Measurements from ENCODE around the gene OR2J3.
"Not testable (repeated sequence)": the region's sequence is repeated elsewhere in the genome, so short reads cannot be mapped to it uniquely, and the experiment has no call there.

Gene OR2J3

GRCh38 chr6:29142309-29142708, 34.5 kb downstream of the OR2J3 start:
- H3K4me1 ChIP-seq (ENCODE audit: control insufficient read depth, low read length): no peaks in the 10 kb centered on the region
- TF ChIP-seq CTCF (IDR thresholded peaks at IDR 0.05; ENCODE audit: low read depth, low read length, poor library complexity, severe bottlenecking) (no peak), EZH2phosphoT487 (IDR thresholded peaks at IDR 0.05; ENCODE audit: borderline replicate concordance, low read length) (no peak)
- no peaks in the 10 kb centered on the region for H3K79me2 ChIP-seq (ENCODE audit: control insufficient read depth, low read length)
- H3F3A ChIP-seq (ENCODE audit: control insufficient read depth, insufficient read depth): no peaks in the 10 kb centered on the region
- no peaks in the 10 kb centered on the region for H3K9me2 ChIP-seq (replicated peaks; ENCODE audit: control insufficient read depth, low read length)
- H4K20me1 ChIP-seq (ENCODE audit: control insufficient read depth, insufficient read depth, low read depth, low read length): no peaks in the 10 kb centered on the region
- H3K27ac ChIP-seq (ENCODE audit: low read depth, low read length): no peak overlapping the region
- H3K36me3 ChIP-seq (ENCODE audit: control insufficient read depth, low read length): no peaks in the 10 kb centered on the region
- H3K9me3 ChIP-seq (ENCODE audit: control insufficient read depth, insufficient read depth, low read length): 0 out of 2 replicates have a peak, but pooled peaks cover 3% of the 10 kb centered on the region
- no peaks in the 10 kb centered on the region for H3K27me3 ChIP-seq (ENCODE audit: control insufficient read depth, low read length)
- no peak overlapping the region for H3K4me3 ChIP-seq (ENCODE audit: low read length)
- no peak overlapping the region for H3K4me2 ChIP-seq (ENCODE audit: low read length)

GRCh38 chr6:29146179-29146578, 38.3 kb downstream of the OR2J3 start:
- Histone ChIP-seq H3K36me3 (ENCODE audit: control insufficient read depth, low read length) (no peaks in the 10 kb centered on the region), H3K27ac (ENCODE audit: low read depth, low read length) (no peak overlapping the region), H4K20me1 (ENCODE audit: control insufficient read depth, insufficient read depth, low read depth, low read length) (no peaks in the 10 kb centered on the region), H3K9me2 (replicated peaks; ENCODE audit: control insufficient read depth, low read length) (no peaks in the 10 kb centered on the region), H3K27me3 (ENCODE audit: control insufficient read depth, low read length) (no peaks in the 10 kb centered on the region), H3K4me2 (ENCODE audit: low read length) (no peak overlapping the region), H3K4me1 (ENCODE audit: control insufficient read depth, low read length) (no peaks in the 10 kb centered on the region), H3K79me2 (ENCODE audit: control insufficient read depth, low read length) (no peaks in the 10 kb centered on the region), H3F3A (ENCODE audit: control insufficient read depth, insufficient read depth) (no peaks in the 10 kb centered on the region), H3K4me3 (ENCODE audit: low read length) (no peak overlapping the region), H3K9me3 (ENCODE audit: control insufficient read depth, insufficient read depth, low read length) (0 out of 2 replicates have a peak, but pooled peaks cover 3% of the 10 kb centered on the region)
- TF ChIP-seq EZH2phosphoT487 (IDR thresholded peaks at IDR 0.05; ENCODE audit: borderline replicate concordance, low read length) (no peak), CTCF (IDR thresholded peaks at IDR 0.05; ENCODE audit: low read depth, low read length, poor library complexity, severe bottlenecking) (no peak)

- H3K9me2 ChIP-seq (replicated peaks; ENCODE audit: control insufficient read depth, low read length): no peaks in the 10 kb centered on the region
- H3K4me3 ChIP-seq (ENCODE audit: low read length): no peak overlapping the region
- H3K27ac ChIP-seq (ENCODE audit: low read depth, low read length): no peak overlapping the region
- H3K79me2 ChIP-seq (ENCODE audit: control insufficient read depth, low read length): no peaks in the 10 kb centered on the region
- no peak overlapping the region for H3K4me2 ChIP-seq (ENCODE audit: low read length)
- 0 out of 2 replicates have a peak, but pooled peaks cover 3% of the 10 kb centered on the region for H3K9me3 ChIP-seq (ENCODE audit: control insufficient read depth, insufficient read depth, low read length)
- no peaks in the 10 kb centered on the region for H3K4me1 ChIP-seq (ENCODE audit: control insufficient read depth, low read length)
- no peaks in the 10 kb centered on the region for H3K36me3 ChIP-seq (ENCODE audit: control insufficient read depth, low read length)
- H4K20me1 ChIP-seq (ENCODE audit: control insufficient read depth, insufficient read depth, low read depth, low read length): no peaks in the 10 kb centered on the region
- H3F3A ChIP-seq (ENCODE audit: control insufficient read depth, insufficient read depth): no peaks in the 10 kb centered on the region
- H3K27me3 ChIP-seq (ENCODE audit: control insufficient read depth, low read length): no peaks in the 10 kb centered on the region
- TF ChIP-seq EZH2phosphoT487 (IDR thresholded peaks at IDR 0.05; ENCODE audit: borderline replicate concordance, low read length) (no peak), CTCF (IDR thresholded peaks at IDR 0.05; ENCODE audit: low read depth, low read length, poor library complexity, severe bottlenecking) (no peak)
Observed at GRCh38 chr6:29147074-29147473, 39.2 kb downstream of the OR2J3 start.

- H3K36me3 ChIP-seq (ENCODE audit: control insufficient read depth, low read length); H4K20me1 ChIP-seq (ENCODE audit: control insufficient read depth, insufficient read depth, low read depth, low read length); H3F3A ChIP-seq (ENCODE audit: control insufficient read depth, insufficient read depth); H3K27ac ChIP-seq (ENCODE audit: low read depth, low read length); H3K27me3 ChIP-seq (ENCODE audit: control insufficient read depth, low read length); H3K4me1 ChIP-seq (ENCODE audit: control insufficient read depth, low read length); H3K9me3 ChIP-seq (ENCODE audit: control insufficient read depth, insufficient read depth, low read length); H3K79me2 ChIP-seq (ENCODE audit: control insufficient read depth, low read length); H3K4me3 ChIP-seq (ENCODE audit: low read length); H3K9me2 ChIP-seq (replicated peaks; ENCODE audit: control insufficient read depth, low read length); H3K4me2 ChIP-seq (ENCODE audit: low read length): not testable (repeated sequence)
Observed at GRCh38 chr6:29149444-29149843, 41.6 kb downstream of the OR2J3 start.

Measured in DOHH2 (cell line).